ENCODE measurements around the gene APC.
A peak's percentile ranks its signal among the peaks of the same experiment; 100 is the strongest.

The APC gene

GRCh38 chr5:112729630-112730029 lies 8.1 kb upstream of the APC start:
- peak; percentile 68 for ATAC-seq
- no peak for TF ChIP-seq ESRRG (CRISPR knock-in tag; IDR thresholded peaks at IDR 0.05)
- TF ChIP-seq GLIS3 (CRISPR knock-in tag; IDR thresholded peaks at IDR 0.05): no peak
- no peak for TF ChIP-seq ZFP30 (CRISPR knock-in tag; IDR thresholded peaks at IDR 0.05)
- TF ChIP-seq, protein P1, sequence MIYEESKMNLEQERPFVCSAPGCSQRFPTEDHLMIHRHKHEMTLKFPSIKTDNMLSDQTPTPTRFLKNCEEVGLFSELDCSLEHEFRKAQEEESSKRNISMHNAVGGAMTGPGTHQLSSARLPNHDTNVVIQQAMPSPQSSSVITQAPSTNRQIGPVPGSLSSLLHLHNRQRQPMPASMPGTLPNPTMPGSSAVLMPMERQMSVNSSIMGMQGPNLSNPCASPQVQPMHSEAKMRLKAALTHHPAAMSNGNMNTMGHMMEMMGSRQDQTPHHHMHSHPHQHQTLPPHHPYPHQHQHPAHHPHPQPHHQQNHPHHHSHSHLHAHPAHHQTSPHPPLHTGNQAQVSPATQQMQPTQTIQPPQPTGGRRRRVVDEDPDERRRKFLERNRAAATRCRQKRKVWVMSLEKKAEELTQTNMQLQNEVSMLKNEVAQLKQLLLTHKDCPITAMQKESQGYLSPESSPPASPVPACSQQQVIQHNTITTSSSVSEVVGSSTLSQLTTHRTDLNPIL (CRISPR knock-in tag; IDR thresholded peaks at IDR 0.05; ENCODE audit: low read depth): no peak
- no peak for TF ChIP-seq RARB (CRISPR knock-in tag; IDR thresholded peaks at IDR 0.05)
- no peak for TF ChIP-seq CSDC2 (CRISPR knock-in tag; IDR thresholded peaks at IDR 0.05)
- TF ChIP-seq BACH2 (CRISPR knock-in tag; IDR thresholded peaks at IDR 0.05; ENCODE audit: borderline replicate concordance): no peak
- TF ChIP-seq ZFP3 (CRISPR knock-in tag; IDR thresholded peaks at IDR 0.05): no peak

DNA sequence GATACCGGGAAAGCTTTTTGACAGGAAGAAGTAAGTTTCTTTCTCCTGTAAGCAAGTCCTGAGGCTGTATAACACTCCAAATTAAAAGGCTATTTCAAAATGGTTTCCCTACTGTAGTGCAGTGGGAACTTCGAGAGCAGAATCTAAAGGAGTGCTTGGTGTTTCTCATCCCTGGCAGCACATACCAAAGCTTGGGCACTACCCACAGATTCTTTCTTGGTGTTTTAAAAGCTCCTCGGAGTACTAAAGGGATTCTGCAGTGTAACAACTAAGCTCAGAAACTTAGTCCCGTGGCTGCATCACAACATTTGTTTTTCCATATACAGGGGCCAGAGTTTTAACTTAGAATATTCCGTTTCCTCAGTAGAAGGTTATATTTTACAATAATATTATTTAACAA lies 5.6 kb upstream of the APC start:
- no peak for ATAC-seq
- TF ChIP-seq, protein P2, sequence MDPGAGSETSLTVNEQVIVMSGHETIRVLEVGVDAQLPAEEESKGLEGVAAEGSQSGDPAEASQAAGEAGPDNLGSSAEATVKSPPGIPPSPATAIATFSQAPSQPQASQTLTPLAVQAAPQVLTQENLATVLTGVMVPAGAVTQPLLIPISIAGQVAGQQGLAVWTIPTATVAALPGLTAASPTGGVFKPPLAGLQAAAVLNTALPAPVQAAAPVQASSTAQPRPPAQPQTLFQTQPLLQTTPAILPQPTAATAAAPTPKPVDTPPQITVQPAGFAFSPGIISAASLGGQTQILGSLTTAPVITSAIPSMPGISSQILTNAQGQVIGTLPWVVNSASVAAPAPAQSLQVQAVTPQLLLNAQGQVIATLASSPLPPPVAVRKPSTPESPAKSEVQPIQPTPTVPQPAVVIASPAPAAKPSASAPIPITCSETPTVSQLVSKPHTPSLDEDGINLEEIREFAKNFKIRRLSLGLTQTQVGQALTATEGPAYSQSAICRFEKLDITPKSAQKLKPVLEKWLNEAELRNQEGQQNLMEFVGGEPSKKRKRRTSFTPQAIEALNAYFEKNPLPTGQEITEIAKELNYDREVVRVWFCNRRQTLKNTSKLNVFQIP (CRISPR knock-in tag; IDR thresholded peaks at IDR 0.05; ENCODE audit: borderline replicate concordance, low read depth): no peak
- TF ChIP-seq TSHZ2 (CRISPR knock-in tag; IDR thresholded peaks at IDR 0.05) (no peak), BACH2 (CRISPR knock-in tag; IDR thresholded peaks at IDR 0.05; ENCODE audit: borderline replicate concordance) (no peak), GLIS3 (CRISPR knock-in tag; IDR thresholded peaks at IDR 0.05) (no peak), ZNF70 (CRISPR knock-in tag; IDR thresholded peaks at IDR 0.05) (no peak), ISL1 (CRISPR knock-in tag; IDR thresholded peaks at IDR 0.05) (no peak), TCF4 (CRISPR knock-in tag; IDR thresholded peaks at IDR 0.05; ENCODE audit: borderline replicate concordance) (no peak), ESRRG (CRISPR knock-in tag; IDR thresholded peaks at IDR 0.05) (no peak), ARNTL (CRISPR knock-in tag; IDR thresholded peaks at IDR 0.05; ENCODE audit: borderline replicate concordance, low read depth) (no peak), PPARA (CRISPR knock-in tag; IDR thresholded peaks at IDR 0.05; ENCODE audit: borderline replicate concordance) (no peak), OSR1 (CRISPR knock-in tag; IDR thresholded peaks at IDR 0.05) (no peak), ZNF565 (CRISPR knock-in tag; conservative IDR thresholded peaks at IDR 0.05; ENCODE audit: low read depth) (no peak), CSDC2 (CRISPR knock-in tag; IDR thresholded peaks at IDR 0.05) (no peak), TOX (CRISPR knock-in tag; IDR thresholded peaks at IDR 0.05; ENCODE audit: borderline replicate concordance) (no peak), ZNF8 (CRISPR knock-in tag; IDR thresholded peaks at IDR 0.05) (no peak), ZFP30 (CRISPR knock-in tag; IDR thresholded peaks at IDR 0.05) (no peak), ZFP3 (CRISPR knock-in tag; IDR thresholded peaks at IDR 0.05) (no peak)
- TF ChIP-seq, protein P3, sequence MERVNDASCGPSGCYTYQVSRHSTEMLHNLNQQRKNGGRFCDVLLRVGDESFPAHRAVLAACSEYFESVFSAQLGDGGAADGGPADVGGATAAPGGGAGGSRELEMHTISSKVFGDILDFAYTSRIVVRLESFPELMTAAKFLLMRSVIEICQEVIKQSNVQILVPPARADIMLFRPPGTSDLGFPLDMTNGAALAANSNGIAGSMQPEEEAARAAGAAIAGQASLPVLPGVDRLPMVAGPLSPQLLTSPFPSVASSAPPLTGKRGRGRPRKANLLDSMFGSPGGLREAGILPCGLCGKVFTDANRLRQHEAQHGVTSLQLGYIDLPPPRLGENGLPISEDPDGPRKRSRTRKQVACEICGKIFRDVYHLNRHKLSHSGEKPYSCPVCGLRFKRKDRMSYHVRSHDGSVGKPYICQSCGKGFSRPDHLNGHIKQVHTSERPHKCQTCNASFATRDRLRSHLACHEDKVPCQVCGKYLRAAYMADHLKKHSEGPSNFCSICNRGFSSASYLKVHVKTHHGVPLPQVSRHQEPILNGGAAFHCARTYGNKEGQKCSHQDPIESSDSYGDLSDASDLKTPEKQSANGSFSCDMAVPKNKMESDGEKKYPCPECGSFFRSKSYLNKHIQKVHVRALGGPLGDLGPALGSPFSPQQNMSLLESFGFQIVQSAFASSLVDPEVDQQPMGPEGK (CRISPR knock-in tag; IDR thresholded peaks at IDR 0.05; ENCODE audit: borderline replicate concordance): no peak

- TF ChIP-seq OSR1 (CRISPR knock-in tag; IDR thresholded peaks at IDR 0.05) (no peak), SNAI2 (CRISPR knock-in tag; IDR thresholded peaks at IDR 0.05) (no peak), ZNF565 (CRISPR knock-in tag; conservative IDR thresholded peaks at IDR 0.05; ENCODE audit: low read depth) (no peak), TCF4 (CRISPR knock-in tag; IDR thresholded peaks at IDR 0.05; ENCODE audit: borderline replicate concordance) (no peak), BACH2 (CRISPR knock-in tag; IDR thresholded peaks at IDR 0.05; ENCODE audit: borderline replicate concordance) (no peak), PPARA (CRISPR knock-in tag; IDR thresholded peaks at IDR 0.05; ENCODE audit: borderline replicate concordance) (no peak), CSDC2 (CRISPR knock-in tag; IDR thresholded peaks at IDR 0.05) (no peak), ZC3H10 (CRISPR knock-in tag; IDR thresholded peaks at IDR 0.05) (no peak)
- TF ChIP-seq, protein P3 (CRISPR knock-in tag; IDR thresholded peaks at IDR 0.05; ENCODE audit: borderline replicate concordance): no peak
- ATAC-seq: no peak
Measured at GRCh38 chr5:112733586-112733985, 4.1 kb upstream of the APC start.

All from SK-N-SH treated with all-trans-retinoic acid at 6 μM for 48 hours (cell line).